Measurements from ENCODE around the gene PTH1R. TPM values are rescaled to one million over a fixed set of nuclear protein-coding genes. Genes with fewer than 3 reads are reported as not detected.

PTH1R gene
- total and polyA plus RNA-seq, 10 of the 15 experiments (the other 5 are each of a cell fraction or from before 2014, with no cell fraction given): not detected

DNA sequence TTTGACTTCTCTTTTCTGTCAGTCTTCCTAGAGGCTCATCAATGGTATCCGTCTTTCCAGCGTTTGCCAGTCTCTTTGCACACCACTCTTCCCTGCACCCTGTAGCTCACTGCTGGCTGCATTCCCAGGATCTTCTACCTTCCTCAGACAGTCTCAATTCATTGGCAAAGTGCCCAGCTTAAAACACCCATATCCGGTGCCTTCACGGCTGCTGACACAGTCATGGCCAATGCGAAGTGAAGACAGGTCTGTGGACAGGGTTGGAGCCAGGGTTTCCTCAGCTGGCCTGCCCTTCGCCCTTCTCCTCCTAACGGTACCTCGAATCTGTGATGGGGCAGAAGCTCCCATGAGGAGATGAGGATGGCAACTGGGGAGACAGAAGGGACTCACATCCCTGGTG lies 36.1 kb downstream of the PTH1R start:
- no peaks in the 10 kb centered on the region for H3K79me2 ChIP-seq (ENCODE audit: control insufficient read depth, insufficient read depth, low read length)
- RAD21 ChIA-PET (ENCODE audit: unreplicated experiment): interaction anchor here (0.5 to 1.7 kb wide), 5 partner anchors 9 to 84 kb away, joined by 3 to 5 read pairs (median 3); no protein-coding TSS in a partner anchor
- ATAC-seq (no peak), DNase-seq (ENCODE audit: low read depth, low spot score) (no peak), FAIRE-seq (no peak)
- H3K4me1 ChIP-seq (ENCODE audit: control insufficient read depth, insufficient read depth, low read length): peaks cover 8% of the 10 kb centered on the region
- no TSS peak for BruUV-seq (replicated peaks)
- in situ Hi-C loops (cut with MboI): no loop called here
- intact Hi-C loops (cut with micrococcal nuclease; ENCODE audit: unreplicated experiment): no loop called here
- H3K9me3 ChIP-seq (replicated peaks; ENCODE audit: control insufficient read depth, insufficient read depth, low read length): peaks cover 9% of the 10 kb centered on the region; the same call in 2 of the 3 replicates
- H3K27ac ChIP-seq (ENCODE audit: control insufficient read depth, insufficient read depth): no peak overlapping the region
- peaks cover 2 to 21% of the 10 kb centered on the region in 2 experiments for H3K36me3 ChIP-seq (ENCODE audit: control insufficient read depth in 2 of 2, insufficient read depth in 2 of 2, low read length in 1 of 2)
- no peak overlapping the region for H3K9ac ChIP-seq (ENCODE audit: control insufficient read depth, insufficient read depth, low read length)
- CTCF ChIA-PET: interaction anchor here (1.0 to 3.9 kb wide), 5 partner anchors 10 to 410 kb away, joined by 3 to 15 read pairs (median 4); no protein-coding TSS in a partner anchor
- SMC1A ChIA-PET (ENCODE audit: uncharacterized antibody, unreplicated experiment): interaction anchor here (0.6 to 1.3 kb wide), 5 partner anchors 18 to 425 kb away, joined by 3 to 4 read pairs (median 3); no protein-coding TSS in a partner anchor
- H3K27me3 ChIP-seq (replicated peaks in 1 of 2; ENCODE audit: control insufficient read depth in 2 of 2, insufficient read depth in 2 of 2, low read length in 1 of 2): no peaks in the 10 kb centered on the region
- H3K4me3 ChIP-seq: no peak overlapping the region
- H3K4me2 ChIP-seq (ENCODE audit: control insufficient read depth, insufficient read depth): no peak overlapping the region
- no peaks in the 10 kb centered on the region for H4K20me1 ChIP-seq (ENCODE audit: control insufficient read depth, insufficient read depth)
- 92% methylated on average over 8 of the region's 8 CpGs for WGBS (ENCODE audit: insufficient coverage, insufficient replicate concordance, low lambda C conversion rate, missing lambda C conversion rate)
- TF ChIP-seq, protein P1, sequence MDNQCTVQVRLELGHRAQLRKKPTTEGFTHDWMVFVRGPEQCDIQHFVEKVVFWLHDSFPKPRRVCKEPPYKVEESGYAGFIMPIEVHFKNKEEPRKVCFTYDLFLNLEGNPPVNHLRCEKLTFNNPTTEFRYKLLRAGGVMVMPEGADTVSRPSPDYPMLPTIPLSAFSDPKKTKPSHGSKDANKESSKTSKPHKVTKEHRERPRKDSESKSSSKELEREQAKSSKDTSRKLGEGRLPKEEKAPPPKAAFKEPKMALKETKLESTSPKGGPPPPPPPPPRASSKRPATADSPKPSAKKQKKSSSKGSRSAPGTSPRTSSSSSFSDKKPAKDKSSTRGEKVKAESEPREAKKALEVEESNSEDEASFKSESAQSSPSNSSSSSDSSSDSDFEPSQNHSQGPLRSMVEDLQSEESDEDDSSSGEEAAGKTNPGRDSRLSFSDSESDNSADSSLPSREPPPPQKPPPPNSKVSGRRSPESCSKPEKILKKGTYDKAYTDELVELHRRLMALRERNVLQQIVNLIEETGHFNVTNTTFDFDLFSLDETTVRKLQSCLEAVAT (IDR thresholded peaks at IDR 0.05): no peak
- peak; percentile 31; the same call in 1 of the 2 replicates for TF ChIP-seq POLR2A (IDR thresholded peaks at IDR 0.05; ENCODE audit: low read depth, low read length)
- H2AFZ ChIP-seq (ENCODE audit: control insufficient read depth, low read depth, low read length): no peak overlapping the region
- POLR2A ChIA-PET: interaction anchor here (0.7 to 1.2 kb wide), 2 partner anchors 25 to 68 kb away, joined by 3 to 7 read pairs; no protein-coding TSS in a partner anchor

DNA sequence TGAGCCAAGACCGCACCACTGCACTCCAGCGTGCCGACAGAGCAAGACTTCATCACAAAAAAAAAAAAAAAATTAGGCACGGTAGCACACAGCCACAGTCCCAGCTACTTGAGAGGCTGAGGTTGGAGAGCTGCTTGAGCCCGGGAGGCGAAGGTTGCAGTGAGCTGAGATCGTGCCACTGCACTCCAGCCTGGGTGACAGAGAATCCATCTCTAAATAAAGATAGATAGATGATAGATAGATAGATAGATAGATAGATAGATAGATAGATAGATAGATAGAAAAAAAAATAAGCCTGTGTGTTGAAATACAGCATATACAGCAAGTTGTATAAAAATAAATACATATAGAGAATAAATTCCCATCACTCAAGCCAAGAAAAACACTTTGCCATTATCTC lies 37.3 kb downstream of the PTH1R start:
- 99% methylated on average over 7 of the region's 7 CpGs for WGBS (ENCODE audit: insufficient coverage, insufficient replicate concordance, low lambda C conversion rate, missing lambda C conversion rate)
- H2AFZ ChIP-seq (ENCODE audit: control insufficient read depth, low read depth, low read length): no peak overlapping the region
- no peak for ATAC-seq
- H3K27me3 ChIP-seq (replicated peaks in 1 of 2; ENCODE audit: control insufficient read depth in 2 of 2, insufficient read depth in 2 of 2, low read length in 1 of 2): no peaks in the 10 kb centered on the region
- peaks cover 2 to 31% of the 10 kb centered on the region in 2 experiments for H3K36me3 ChIP-seq (ENCODE audit: control insufficient read depth in 2 of 2, insufficient read depth in 2 of 2, low read length in 1 of 2)
- peaks cover 15% of the 10 kb centered on the region; the same call in 2 of the 3 replicates for H3K9me3 ChIP-seq (replicated peaks; ENCODE audit: control insufficient read depth, insufficient read depth, low read length)
- in situ Hi-C loops (cut with MboI): no loop called here
- no peak for FAIRE-seq
- H3K79me2 ChIP-seq (ENCODE audit: control insufficient read depth, insufficient read depth, low read length): no peaks in the 10 kb centered on the region
- no peak overlapping the region for H3K4me2 ChIP-seq (ENCODE audit: control insufficient read depth, insufficient read depth)
- H4K20me1 ChIP-seq (ENCODE audit: control insufficient read depth, insufficient read depth): no peaks in the 10 kb centered on the region
- CTCF ChIA-PET: interaction anchor here (0.6 to 1.5 kb wide), 7 partner anchors 19 to 408 kb away, joined by 3 to 6 read pairs (median 3); no protein-coding TSS in a partner anchor
- no peak for DNase-seq (ENCODE audit: low read depth, low spot score)
- no peak overlapping the region for H3K9ac ChIP-seq (ENCODE audit: control insufficient read depth, insufficient read depth, low read length)
- H3K4me3 ChIP-seq: no peak overlapping the region
- POLR2A ChIA-PET: interaction anchor here (1.1 to 1.2 kb wide), 2 partner anchors 58 to 67 kb away, joined by 3 to 8 read pairs; no protein-coding TSS in a partner anchor
- no TSS peak for BruUV-seq (replicated peaks)
- no peak overlapping the region for H3K27ac ChIP-seq (ENCODE audit: control insufficient read depth, insufficient read depth)
- peaks cover 10% of the 10 kb centered on the region for H3K4me1 ChIP-seq (ENCODE audit: control insufficient read depth, insufficient read depth, low read length)
- RAD21 ChIA-PET (ENCODE audit: unreplicated experiment): interaction anchor here (1.7 kb wide), 1 partner anchor 83 kb away, joined by 4 read pairs; no protein-coding TSS in a partner anchor
- intact Hi-C loops (cut with micrococcal nuclease; ENCODE audit: unreplicated experiment): no loop called here
- SMC1A ChIA-PET (ENCODE audit: uncharacterized antibody, unreplicated experiment): interaction anchor here (0.5 to 1.7 kb wide), 2 partner anchors 11 to 24 kb away, joined by 3 to 7 read pairs; no protein-coding TSS in a partner anchor
- TF ChIP-seq SUPT20H (IDR thresholded peaks at IDR 0.05; ENCODE audit: borderline replicate concordance, control insufficient read depth, low read depth, low read length) (no peak), NR2C1 (IDR thresholded peaks at IDR 0.05) (no peak), TCF12 (IDR thresholded peaks at IDR 0.05; ENCODE audit: low read depth, low read length) (no peak), MYC (IDR thresholded peaks at IDR 0.05; ENCODE audit: insufficient read depth, insufficient read length, insufficient replicate concordance, low read length, severe bottlenecking) (no peak), EGR1 (IDR thresholded peaks at IDR 0.05; ENCODE audit: borderline replicate concordance in 1 of 2, low read depth in 2 of 2, low read length in 2 of 2) (no peak), SUZ12 (IDR thresholded peaks at IDR 0.05; ENCODE audit: unreplicated experiment) (no peak)
- TF ChIP-seq, protein P2, sequence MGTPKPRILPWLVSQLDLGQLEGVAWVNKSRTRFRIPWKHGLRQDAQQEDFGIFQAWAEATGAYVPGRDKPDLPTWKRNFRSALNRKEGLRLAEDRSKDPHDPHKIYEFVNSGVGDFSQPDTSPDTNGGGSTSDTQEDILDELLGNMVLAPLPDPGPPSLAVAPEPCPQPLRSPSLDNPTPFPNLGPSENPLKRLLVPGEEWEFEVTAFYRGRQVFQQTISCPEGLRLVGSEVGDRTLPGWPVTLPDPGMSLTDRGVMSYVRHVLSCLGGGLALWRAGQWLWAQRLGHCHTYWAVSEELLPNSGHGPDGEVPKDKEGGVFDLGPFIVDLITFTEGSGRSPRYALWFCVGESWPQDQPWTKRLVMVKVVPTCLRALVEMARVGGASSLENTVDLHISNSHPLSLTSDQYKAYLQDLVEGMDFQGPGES (IDR thresholded peaks at IDR 0.05): no peak
- TF ChIP-seq, protein P3, sequence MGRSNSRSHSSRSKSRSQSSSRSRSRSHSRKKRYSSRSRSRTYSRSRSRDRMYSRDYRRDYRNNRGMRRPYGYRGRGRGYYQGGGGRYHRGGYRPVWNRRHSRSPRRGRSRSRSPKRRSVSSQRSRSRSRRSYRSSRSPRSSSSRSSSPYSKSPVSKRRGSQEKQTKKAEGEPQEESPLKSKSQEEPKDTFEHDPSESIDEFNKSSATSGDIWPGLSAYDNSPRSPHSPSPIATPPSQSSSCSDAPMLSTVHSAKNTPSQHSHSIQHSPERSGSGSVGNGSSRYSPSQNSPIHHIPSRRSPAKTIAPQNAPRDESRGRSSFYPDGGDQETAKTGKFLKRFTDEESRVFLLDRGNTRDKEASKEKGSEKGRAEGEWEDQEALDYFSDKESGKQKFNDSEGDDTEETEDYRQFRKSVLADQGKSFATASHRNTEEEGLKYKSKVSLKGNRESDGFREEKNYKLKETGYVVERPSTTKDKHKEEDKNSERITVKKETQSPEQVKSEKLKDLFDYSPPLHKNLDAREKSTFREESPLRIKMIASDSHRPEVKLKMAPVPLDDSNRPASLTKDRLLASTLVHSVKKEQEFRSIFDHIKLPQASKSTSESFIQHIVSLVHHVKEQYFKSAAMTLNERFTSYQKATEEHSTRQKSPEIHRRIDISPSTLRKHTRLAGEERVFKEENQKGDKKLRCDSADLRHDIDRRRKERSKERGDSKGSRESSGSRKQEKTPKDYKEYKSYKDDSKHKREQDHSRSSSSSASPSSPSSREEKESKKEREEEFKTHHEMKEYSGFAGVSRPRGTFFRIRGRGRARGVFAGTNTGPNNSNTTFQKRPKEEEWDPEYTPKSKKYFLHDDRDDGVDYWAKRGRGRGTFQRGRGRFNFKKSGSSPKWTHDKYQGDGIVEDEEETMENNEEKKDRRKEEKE (IDR thresholded peaks at IDR 0.05): no peak

All from GM12878 (cell line).